SK-N-SH (cell line): ENCODE measurements around the gene ANKK1. TPM values are rescaled to one million over a fixed set of nuclear protein-coding genes. Genes with fewer than 3 reads are reported as not detected.

Source experiments
- CTCF ChIA-PET: fragments of 300-600, 350-600 bp; formaldehyde crosslinking; extraction: SDS; loops from one replicate; lab custom pipeline; 2021; lab: Yijun Ruan, JAX
- POLR2A ChIA-PET: fragments of 350-600 bp; sonication (Branson Sonifier 250); formaldehyde crosslinking; extraction: SDS; loops from one replicate; lab custom pipeline; 2020; ENCODE audit warnings: antibody characterized with exemption, inconsistent platforms; lab: Yijun Ruan, JAX
- DNase-seq: peaks from one replicate; pipeline ENCODE4 v3.0.0; 2012
- H2AFZ ChIP-seq: fragments of 200-600 bp; sonication (generic); 2 replicates; pipeline ENCODE4 v1.8.1; 2016; ENCODE audit warnings: antibody characterized with exemption, mild to moderate bottlenecking, low read depth
- H3F3A ChIP-seq: fragments of 200-600 bp; sonication (generic); replicated peaks from 2 replicates; pipeline ENCODE3; 2016; ENCODE audit warnings: antibody characterized with exemption, mild to moderate bottlenecking; ENCODE audit not compliant: insufficient read depth
- H3K27ac ChIP-seq, 2 experiments: fragments of 200-500 bp in 1 of 2; fragments of 200-600 bp in 1 of 2; sonication (Bioruptor generic) in 1 of 2; sonication (generic), shearing (Covaris generic) in 1 of 2; 2 replicates each; pipeline versions ENCODE4 v1.5.1 to v1.6.1; 2014 to 2016; ENCODE audit warnings: low read depth in 2 of 2, inconsistent platforms in 1 of 2, low read length in 1 of 2, mild to moderate bottlenecking in 1 of 2, mixed read lengths in 1 of 2
- H3K27me3 ChIP-seq: fragments of 200-600 bp; sonication (generic), shearing (Covaris generic); 2 replicates; pipeline ENCODE4 v1.6.1; 2016; ENCODE audit warnings: mixed run types; ENCODE audit not compliant: insufficient read depth
- H3K36me3 ChIP-seq, 2 experiments: fragments of 200-500 bp in 1 of 2; fragments of 200-600 bp in 1 of 2; sonication (Bioruptor generic) in 1 of 2; sonication (generic) in 1 of 2; replicated peaks in 1 of 2; 2 replicates each; pipeline versions ENCODE3 to v1.5.1; 2014 to 2016; ENCODE audit warnings: low read length in 1 of 2, mild to moderate bottlenecking in 1 of 2; ENCODE audit not compliant: insufficient read depth in 2 of 2, control insufficient read depth in 1 of 2
- H3K4me1 ChIP-seq, 2 experiments: fragments of 200-500 bp in 1 of 2; fragments of 200-600 bp in 1 of 2; sonication (Bioruptor generic) in 1 of 2; sonication (generic), shearing (Covaris generic) in 1 of 2; 2 replicates each; pipeline versions ENCODE4 v1.5.1 to v1.6.1; 2014 to 2016; ENCODE audit warnings: low read depth in 1 of 2, low read length in 1 of 2, mixed run types in 1 of 2; ENCODE audit not compliant: insufficient read depth in 2 of 2, control insufficient read depth in 1 of 2
- H3K4me2 ChIP-seq: fragments of 200-600 bp; sonication (generic), shearing (Covaris generic); 2 replicates; pipeline ENCODE4 v1.6.1; 2017; ENCODE audit warnings: mixed run types
- H3K4me3 ChIP-seq, 2 experiments: fragments of 200-500 bp in 1 of 2; fragments of 200-600 bp in 1 of 2; sonication (Bioruptor generic) in 1 of 2; sonication (generic), shearing (Covaris generic) in 1 of 2; 2 replicates each; pipeline versions ENCODE4 v1.5.1 to v1.8.1; 2014 to 2016; ENCODE audit warnings: low read depth in 2 of 2, inconsistent platforms in 1 of 2, low read length in 1 of 2, mild to moderate bottlenecking in 1 of 2, mixed read lengths in 1 of 2, moderate library complexity in 1 of 2
- H3K79me2 ChIP-seq: fragments of 200-600 bp; sonication (generic); 2 replicates; pipeline ENCODE4 v1.8.1; 2017; ENCODE audit warnings: mild to moderate bottlenecking; ENCODE audit not compliant: insufficient read depth
- H3K9ac ChIP-seq: fragments of 200-600 bp; sonication (generic); 2 replicates; pipeline ENCODE4 v1.6.1; 2017; ENCODE audit warnings: mixed run types
- H3K9me2 ChIP-seq: fragments of 200-600 bp; sonication (generic); 2 replicates; pipeline ENCODE4 v1.6.1; 2017; ENCODE audit warnings: mixed run types
- H3K9me3 ChIP-seq: fragments of 200-600 bp; sonication (generic); 2 replicates; pipeline ENCODE4 v1.6.1; 2017; ENCODE audit warnings: mixed run types, mild to moderate bottlenecking, moderate library complexity
- H4K20me1 ChIP-seq: fragments of 200-600 bp; sonication (generic); 2 replicates; pipeline ENCODE4 v1.6.1; 2017; ENCODE audit warnings: mild to moderate bottlenecking, mixed run types; ENCODE audit not compliant: insufficient read depth
- EP300 ChIP-seq, 2 experiments: IDR thresholded peaks; 2 replicates each; pipeline versions ENCODE4 v1.4.0 to v1.6.1; 2012; ENCODE audit warnings: borderline replicate concordance in 1 of 2, low read depth in 1 of 2, low read length in 1 of 2
- FOSL2 ChIP-seq: IDR thresholded peaks from 2 replicates; pipeline ENCODE4 v1.4.0; 2012; ENCODE audit warnings: low read depth, mild to moderate bottlenecking, moderate library complexity, borderline replicate concordance
- FOXM1 ChIP-seq: IDR thresholded peaks from 2 replicates; pipeline ENCODE4 v1.4.0; 2012; ENCODE audit warnings: low read depth, mild to moderate bottlenecking
- GABPA ChIP-seq: IDR thresholded peaks from 2 replicates; pipeline ENCODE4 v1.4.0; 2012; ENCODE audit warnings: low read depth, mild to moderate bottlenecking
- MAX ChIP-seq: IDR thresholded peaks from 2 replicates; pipeline ENCODE4 v1.4.0; 2012; ENCODE audit warnings: low read depth
- MEF2A ChIP-seq: IDR thresholded peaks from 2 replicates; pipeline ENCODE4 v1.4.0; 2012; ENCODE audit warnings: low read depth, borderline replicate concordance
- MXI1 ChIP-seq: IDR thresholded peaks from 2 replicates; pipeline ENCODE4 v1.6.1; 2012; ENCODE audit warnings: mild to moderate bottlenecking, low read depth, low read length, improper control_type of control experiment
- NFIC ChIP-seq: IDR thresholded peaks from 2 replicates; pipeline ENCODE4 v1.4.0; 2012; ENCODE audit warnings: borderline replicate concordance
- NRF1 ChIP-seq: IDR thresholded peaks from 2 replicates; pipeline ENCODE4 v1.6.1; 2012; ENCODE audit warnings: low read depth, mild to moderate bottlenecking, low read length
- PBX3 ChIP-seq: IDR thresholded peaks from 2 replicates; pipeline ENCODE4; 2012
- POLR2AphosphoS5 ChIP-seq: IDR thresholded peaks from 2 replicates; pipeline ENCODE4 v1.6.1; 2012; ENCODE audit warnings: low read depth, low read length
- RFX5 ChIP-seq: IDR thresholded peaks from 2 replicates; pipeline ENCODE4 v1.6.1; 2012; ENCODE audit warnings: mild to moderate bottlenecking, improper control_type of control experiment, low read length
- TAF1 ChIP-seq: IDR thresholded peaks from 2 replicates; pipeline ENCODE4 v1.6.1; 2012; ENCODE audit warnings: low read depth, mild to moderate bottlenecking, low read length, moderate library complexity, borderline replicate concordance
- TCF12 ChIP-seq: IDR thresholded peaks from 2 replicates; pipeline ENCODE4 v1.4.0; 2012
- TEAD4 ChIP-seq: IDR thresholded peaks from 2 replicates; pipeline ENCODE4 v1.4.0; 2012; ENCODE audit warnings: mild to moderate bottlenecking, borderline replicate concordance; ENCODE audit not compliant: insufficient read depth
- USF2 ChIP-seq: fragments of 150-350 bp; IDR thresholded peaks from 2 replicates; pipeline ENCODE4 v1.6.1; 2017; ENCODE audit warnings: antibody characterized with exemption, low read length, low read depth, borderline replicate concordance
- WGBS: methylation state at CpG from one replicate; pipeline ENCODE4 v1.1.6; 2017; ENCODE audit warnings: low lambda C conversion rate; 5-methylcytosine and 5-hydroxymethylcytosine counted together
- polyA plus RNA-seq, 3 experiments: library from polyadenylated mRNA; depleted of rRNA; stranded (reverse); fragments of >200 nt; gene quantifications; 2 replicates each; pipeline ENCODE4 v1.2.3, GENCODE V29; 2012

ANKK1 gene
- polyA plus RNA-seq, 1 of the 3 experiments (the other 2 are of a cell fraction): 0.05 TPM

- Histone ChIP-seq H3K36me3 (no peaks in the 10 kb centered on the region), H3K4me1 (peaks cover 0 to 35% of the 10 kb centered on the region in 2 experiments; a peak in 1 of 4 replicates), H3K4me3 (no peak overlapping the region), H3K27me3 (no peaks in the 10 kb centered on the region), H3K9ac (no peak overlapping the region), H3K9me2 (no peaks in the 10 kb centered on the region), H3K4me2 (no peak overlapping the region), H3F3A (no peaks in the 10 kb centered on the region), H3K79me2 (no peaks in the 10 kb centered on the region), H4K20me1 (no peaks in the 10 kb centered on the region), H2AFZ (no peak overlapping the region), H3K27ac (peak overlapping the region in 1 of 2 experiments; percentile 28; a peak in 1 of 4 replicates), H3K9me3 (no peaks in the 10 kb centered on the region)
- peak; percentile 91 for DNase-seq
- WGBS: no CpG with 5 or more reads among the region's 2 CpGs
- ChIA-PET CTCF (interaction anchor here (1.0 kb wide), 1 partner anchor 11 kb away, joined by 3 read pairs; no protein-coding TSS in a partner anchor), POLR2A (interaction anchor here (0.8 kb wide), 1 partner anchor 87 kb away, joined by 3 read pairs; the partner anchor contains the start of gene TTC12)
- TF ChIP-seq TAF1 (no peak), TCF12 (no peak), NFIC (peak; percentile 27; the same call in 1 of the 2 replicates), NRF1 (no peak), RFX5 (0 out of 2 replicates have a peak, but pooled peaks have one; percentile 50), MAX (peak; percentile 64), PBX3 (peak; percentile 39; the same call in 1 of the 2 replicates), FOXM1 (no peak), MXI1 (peak; percentile 95)
- TF ChIP-seq, all 33 proteins: peak for 5
Observed at GRCh38 chr11:113401718-113402117, 14.1 kb downstream of the ANKK1 start.

- no peaks in the 10 kb centered on the region for H3K9me3 ChIP-seq
- no peak for DNase-seq
- H3K79me2 ChIP-seq: no peaks in the 10 kb centered on the region
- H3K4me2 ChIP-seq: no peak overlapping the region
- H3F3A ChIP-seq: no peaks in the 10 kb centered on the region
- no peak overlapping the region for H3K4me3 ChIP-seq
- ChIA-PET POLR2A (no interaction called here), CTCF (no interaction called here)
- no peaks in the 10 kb centered on the region for H3K27me3 ChIP-seq
- H3K27ac ChIP-seq: no peak overlapping the region
- H3K4me1 ChIP-seq: peaks cover 0 to 25% of the 10 kb centered on the region in 2 experiments; a peak in 1 of 4 replicates
- no peak overlapping the region for H3K9ac ChIP-seq
- H3K9me2 ChIP-seq: no peaks in the 10 kb centered on the region
- H3K36me3 ChIP-seq: no peaks in the 10 kb centered on the region
- no peak for TF ChIP-seq FOSL2
- TF ChIP-seq TCF12: no peak
- no peak for TF ChIP-seq TEAD4
- no peak for TF ChIP-seq GABPA
- no peak for TF ChIP-seq MEF2A
- TF ChIP-seq EP300 (IDR thresholded peaks at IDR 0.05; ENCODE audit: borderline replicate concordance in 1 of 2, low read depth in 1 of 2, low read length in 1 of 2): no peak
- no peak for TF ChIP-seq USF2
- no peak for TF ChIP-seq MAX
- no peak for TF ChIP-seq POLR2AphosphoS5
- no peak overlapping the region for H2AFZ ChIP-seq
- WGBS: 61% methylated on average over 7 of the region's 7 CpGs
- H4K20me1 ChIP-seq: no peaks in the 10 kb centered on the region
Observed at GRCh38 chr11:113404859-113405430, 17.4 kb downstream of the ANKK1 start.
